Endothelial cell of hepatic sinusoid (primary cell): ENCODE results near the gene NT5C1B.
"Not testable (repeated sequence)": the region's sequence is repeated elsewhere in the genome, so short reads cannot be mapped to it uniquely, and the experiment has no call there.

ENCODE experiments used
- in situ Hi-C: cut with HindIII; loops from 2 replicates; pipeline ENCODE4 v1.10.0; 2017; ENCODE audit warnings: low sequenced_read_pairs

NT5C1B gene

GRCh38 chr2:18589354-18589753 lies at the start of gene NT5C1B:
Gene NT5C1B (minus strand): TSS chr2:18589569. CDS start chr2:18589468, 101 bp downstream.
- in situ Hi-C loops = no loop called here

GRCh38 chr2:18637196-18637595 lies 47.8 kb upstream of the NT5C1B start:
- in situ Hi-C loops = no loop called here

GRCh38 chr2:18632699-18633098 lies 43.3 kb upstream of the NT5C1B start:
- in situ Hi-C loops = not testable (repeated sequence)

- in situ Hi-C loops = no loop called here
Observed at GRCh38 chr2:18630941-18631340, 41.6 kb upstream of the NT5C1B start.

GRCh38 chr2:18630541-18630940 lies 41.2 kb upstream of the NT5C1B start:
- in situ Hi-C loops = no loop called here

GRCh38 chr2:18630101-18630500 lies 40.7 kb upstream of the NT5C1B start:
- in situ Hi-C loops = no loop called here

GRCh38 chr2:18626958-18627650 lies 37.7 kb upstream of the NT5C1B start:
- in situ Hi-C loops = no loop called here

GRCh38 chr2:18626256-18626668 lies 36.9 kb upstream of the NT5C1B start:
- in situ Hi-C loops = no loop called here

- in situ Hi-C loops = no loop called here
Observed at GRCh38 chr2:18625563-18625962, 36.2 kb upstream of the NT5C1B start.

- in situ Hi-C loops = no loop called here
Observed at GRCh38 chr2:18623782-18624181, 34.4 kb upstream of the NT5C1B start.

GRCh38 chr2:18620867-18621632 lies 31.7 kb upstream of the NT5C1B start:
- in situ Hi-C loops = no loop called here

GRCh38 chr2:18619091-18619490 lies 29.7 kb upstream of the NT5C1B start:
- in situ Hi-C loops = no loop called here

GRCh38 chr2:18614041-18614440 lies 24.7 kb upstream of the NT5C1B start:
- in situ Hi-C loops = no loop called here

GRCh38 chr2:18612133-18612532 lies 22.8 kb upstream of the NT5C1B start:
- in situ Hi-C loops = no loop called here

- in situ Hi-C loops = no loop called here
Observed at GRCh38 chr2:18611604-18612003, 22.2 kb upstream of the NT5C1B start.

- in situ Hi-C loops = no loop called here
Observed at GRCh38 chr2:18611184-18611583, 21.8 kb upstream of the NT5C1B start.

- in situ Hi-C loops = no loop called here
Observed at GRCh38 chr2:18610651-18611050, 21.3 kb upstream of the NT5C1B start.

GRCh38 chr2:18610090-18610489 lies 20.7 kb upstream of the NT5C1B start:
- in situ Hi-C loops = no loop called here

GRCh38 chr2:18605115-18605514 lies 15.7 kb upstream of the NT5C1B start:
- in situ Hi-C loops = no loop called here

- in situ Hi-C loops = no loop called here
Observed at GRCh38 chr2:18604531-18604885, 15.1 kb upstream of the NT5C1B start.

GRCh38 chr2:18603854-18604530 lies 14.6 kb upstream of the NT5C1B start:
- in situ Hi-C loops = no loop called here

GRCh38 chr2:18602298-18602697 lies 12.9 kb upstream of the NT5C1B start:
- in situ Hi-C loops = no loop called here
